Measurements from ENCODE around the gene SPRED2. TPM values are rescaled to one million over a fixed set of nuclear protein-coding genes. Genes with fewer than 3 reads are reported as not detected.

Gene SPRED2
- total and polyA plus RNA-seq, 12 donors, result 10.2 to 20.7 (median 17.0) TPM

- intact Hi-C loops (cut with DNase I), result no loop called here
- Histone ChIP-seq H3K27ac (no peak overlapping the region), H3K27me3 (no peaks in the 10 kb centered on the region), H3K36me3 (no peaks in the 10 kb centered on the region), H3K4me1 (peaks cover 0 to 23% (median 0%) of the 10 kb centered on the region in 9 donors), H3K4me3 (no peak overlapping the region), H3K9me3 (no peaks in the 10 kb centered on the region)
- ATAC-seq, result no peak
- DNase-seq, result no peak
- no peak for TF ChIP-seq CTCF (IDR thresholded peaks at IDR 0.05)
These were observed 23.7 kb upstream of the SPRED2 start for GRCh38 chr2:65456064-65456463.

- 93 to 100% methylated on average over 1 of the region's 1 CpG for WGBS, 2 donors
- intact Hi-C loops (cut with DNase I), result no loop called here
- no peak for TF ChIP-seq CTCF (IDR thresholded peaks at IDR 0.05)
These were observed 21.5 kb upstream of the SPRED2 start for GRCh38 chr2:65453916-65454315.

GRCh38 chr2:65452150-65452895, 19.9 kb upstream of the SPRED2 start:
- 68 to 69% methylated on average over 5 of the region's 5 CpGs for WGBS, 2 donors

More at GRCh38 chr2:65453916-65454315, 21.5 kb upstream of the SPRED2 start:
- Histone ChIP-seq H3K27me3 (no peaks in the 10 kb centered on the region), H3K27ac (no peak overlapping the region), H3K36me3 (no peaks in the 10 kb centered on the region), H3K9me3 (no peaks in the 10 kb centered on the region), H3K4me1 (peaks cover 0 to 23% (median 0%) of the 10 kb centered on the region in 9 donors), H3K4me3 (no peak overlapping the region)
- no peak for DNase-seq
- ATAC-seq, result no peak

GRCh38 chr2:65450810-65451209, 18.4 kb upstream of the SPRED2 start:
- no peak for ATAC-seq
- TF ChIP-seq CTCF (IDR thresholded peaks at IDR 0.05), result no peak

More at GRCh38 chr2:65452150-65452895, 19.9 kb upstream of the SPRED2 start:
- intact Hi-C loops (cut with DNase I), result no loop called here
- H3K36me3 ChIP-seq, result no peaks in the 10 kb centered on the region
- no peak for TF ChIP-seq CTCF (IDR thresholded peaks at IDR 0.05)
- peaks cover 0 to 7% (median 0%) of the 10 kb centered on the region in 11 donors for H3K9me3 ChIP-seq
- H3K4me3 ChIP-seq, result no peak overlapping the region
- H3K4me1 ChIP-seq, result peaks cover 0 to 18% (median 0%) of the 10 kb centered on the region in 9 donors
- ATAC-seq, result no peak
- H3K27me3 ChIP-seq, result no peaks in the 10 kb centered on the region
- H3K27ac ChIP-seq, result no peak overlapping the region
- DNase-seq, result no peak

More at GRCh38 chr2:65450810-65451209, 18.4 kb upstream of the SPRED2 start:
- WGBS, 2 donors, result 48 to 59% methylated on average over 1 of the region's 1 CpG
- Histone ChIP-seq H3K9me3 (peaks cover 0 to 7% (median 0%) of the 10 kb centered on the region in 11 donors), H3K27me3 (no peaks in the 10 kb centered on the region), H3K36me3 (no peaks in the 10 kb centered on the region), H3K27ac (no peak overlapping the region), H3K4me1 (peaks cover 0 to 5% (median 0%) of the 10 kb centered on the region in 9 donors), H3K4me3 (no peak overlapping the region)
- intact Hi-C loops (cut with DNase I), result no loop called here
- DNase-seq, result no peak
